GM21723 (cell line): Measurements from ENCODE around the gene PRODH2.
"Not testable (repeated sequence)": the region's sequence is repeated elsewhere in the genome, so short reads cannot be mapped to it uniquely, and the experiment has no call there.

Experiments
- ATAC-seq: cut with Tn5 transposase; IDR thresholded peaks from one replicate; pipeline ENCODE4 v1.9.1; 2021; ENCODE audit warnings: mild to moderate bottlenecking, moderate library complexity; ENCODE audit not compliant: unreplicated experiment

Gene PRODH2

GRCh38 chr19:35843676-35844481 lies 31.2 kb upstream of the PRODH2 start:
- ATAC-seq, result no peak

- no peak for ATAC-seq
Measured at GRCh38 chr19:35842666-35843272, 30.1 kb upstream of the PRODH2 start.

DNA sequence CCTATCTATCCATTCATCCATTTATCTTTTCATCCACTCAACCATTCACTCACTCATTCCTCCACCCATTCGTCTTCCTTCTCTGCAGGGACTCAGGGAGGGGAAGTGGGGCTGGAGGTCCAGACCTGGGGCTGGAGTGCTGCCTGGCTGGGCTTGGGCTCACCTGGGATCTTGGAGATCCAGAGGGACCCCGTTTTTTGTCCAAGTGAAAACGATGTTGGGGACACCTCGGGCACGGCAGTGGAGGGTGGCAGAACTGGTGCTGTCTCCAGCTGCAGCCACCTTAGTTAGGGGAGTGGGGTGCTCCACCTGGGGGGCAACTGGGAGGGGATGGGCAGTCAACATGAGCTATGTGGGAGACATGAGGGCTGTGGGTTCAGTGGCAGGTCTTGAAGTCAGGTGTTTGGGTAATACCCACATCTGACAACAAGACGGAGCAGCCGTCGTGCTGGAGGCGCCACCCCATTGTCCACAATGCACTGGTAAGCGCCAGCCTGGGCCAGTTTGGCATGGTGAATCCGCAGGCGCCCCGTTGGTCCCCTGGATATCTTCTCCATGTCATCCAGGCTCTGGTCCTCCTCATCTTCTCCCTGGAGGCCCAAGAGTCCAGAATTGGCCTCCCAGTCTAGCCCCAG lies 29.4 kb upstream of the PRODH2 start:
- ATAC-seq, result no peak

DNA sequence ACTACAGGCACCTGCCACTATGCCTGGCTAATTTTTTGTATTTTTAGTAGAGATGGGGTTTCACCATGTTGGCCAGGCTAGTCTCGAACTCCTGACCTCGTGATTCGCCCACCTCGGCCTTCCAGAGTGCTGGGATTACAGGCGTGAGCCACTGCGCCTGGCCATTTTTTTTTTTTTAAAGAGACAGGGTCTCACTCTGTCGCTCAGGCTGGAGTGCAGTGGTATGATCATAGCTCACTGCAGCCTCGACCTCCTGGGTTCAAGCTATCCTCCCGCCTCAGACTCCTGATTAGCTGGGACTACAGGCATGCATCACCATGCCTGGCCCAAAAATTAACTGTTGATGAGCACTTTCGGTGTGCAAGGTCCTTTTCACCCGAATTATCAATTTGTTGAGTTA lies 23.5 kb upstream of the PRODH2 start:
- ATAC-seq, result not testable (repeated sequence)

- ATAC-seq, result no peak
Measured at GRCh38 chr19:35833972-35834371, 21.3 kb upstream of the PRODH2 start.

GRCh38 chr19:35832054-35832453 lies 19.4 kb upstream of the PRODH2 start:
- ATAC-seq, result no peak

DNA sequence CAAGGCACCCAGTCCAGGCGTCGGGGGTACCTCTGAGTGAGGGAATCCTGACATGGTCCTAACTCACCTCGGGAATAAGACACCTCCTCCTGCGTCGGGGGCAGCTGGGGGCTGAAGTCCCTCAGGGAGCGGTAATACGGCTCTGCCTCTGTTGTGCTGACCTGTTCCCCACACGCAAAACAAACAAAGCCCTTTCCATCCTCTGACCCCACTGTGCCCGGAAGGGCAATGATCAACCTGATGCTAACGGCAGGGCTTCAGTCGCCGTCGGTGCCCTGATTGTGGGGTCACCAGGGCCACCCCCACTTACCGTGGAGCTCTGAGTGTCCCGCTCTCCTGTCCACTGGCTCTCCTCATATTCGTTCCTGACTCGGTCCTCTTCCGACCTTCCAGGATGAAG lies 18.3 kb upstream of the PRODH2 start:
- no peak for ATAC-seq

DNA sequence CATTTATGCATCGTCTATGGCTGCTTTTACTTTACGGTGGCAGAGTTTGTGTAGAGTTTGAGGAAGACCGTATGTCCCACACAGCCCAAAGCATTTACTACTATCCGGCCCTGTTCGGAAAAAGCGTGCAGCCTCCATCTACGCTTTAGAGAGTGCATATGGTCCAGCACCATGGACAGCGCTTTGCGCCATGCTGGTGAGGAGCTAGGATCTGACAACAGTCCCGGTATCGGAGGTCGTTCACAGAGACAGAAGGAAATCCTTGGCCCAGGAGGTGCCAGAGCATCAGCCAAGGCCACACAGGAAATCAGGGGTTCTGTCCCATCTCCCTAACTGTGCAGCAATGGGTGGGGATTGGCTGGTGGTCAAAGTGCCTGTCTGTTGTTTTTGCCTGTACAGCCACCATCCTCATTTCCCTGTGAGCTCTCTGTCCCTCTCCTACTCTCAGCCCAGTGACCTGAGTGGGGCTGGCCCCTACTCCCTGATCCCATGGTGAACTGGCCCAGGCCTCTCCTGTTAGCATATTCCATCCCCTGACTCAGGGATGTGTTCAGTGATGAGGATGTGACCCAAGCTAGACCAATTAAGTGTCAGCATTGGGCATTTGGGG lies 16.2 kb upstream of the PRODH2 start:
- ATAC-seq, result no peak

DNA sequence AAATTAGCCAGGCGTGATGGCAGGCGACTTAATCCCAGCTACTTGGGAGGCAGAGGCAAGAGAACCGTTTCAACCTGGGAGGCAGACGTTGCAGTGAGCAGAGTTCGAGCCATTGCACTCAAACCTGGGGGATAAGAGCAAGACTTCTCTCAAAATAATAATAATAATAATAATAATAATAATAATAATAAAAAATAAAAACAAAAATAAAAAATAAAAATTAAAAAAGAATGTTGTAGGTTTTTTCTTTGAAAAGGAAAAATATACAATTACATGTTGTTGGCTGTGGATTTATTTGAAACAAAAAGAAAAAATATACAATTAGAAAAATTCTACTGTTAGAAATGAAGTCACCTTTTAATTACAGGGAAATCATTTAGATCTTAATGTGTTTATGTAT lies 11.5 kb upstream of the PRODH2 start:
- no peak for ATAC-seq

DNA sequence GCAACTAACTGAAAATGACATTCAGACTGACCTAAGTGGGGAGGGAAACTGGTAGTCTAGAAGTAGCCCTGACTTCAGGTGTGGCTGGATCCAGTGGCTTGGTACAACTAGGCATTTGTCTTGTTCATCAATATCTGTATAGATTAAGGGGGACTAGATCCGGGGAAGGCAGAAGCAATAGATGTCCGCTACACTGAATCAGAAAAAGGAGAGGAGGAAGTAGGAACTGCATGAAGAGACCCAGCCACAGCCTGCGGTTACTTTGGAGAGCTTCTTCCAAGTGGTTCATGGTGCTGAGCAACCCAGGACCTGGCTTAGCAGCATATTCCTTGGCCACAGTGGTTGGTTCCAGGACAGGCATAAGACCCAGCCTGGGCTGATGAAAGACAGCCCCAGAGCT lies 9.9 kb upstream of the PRODH2 start:
- ATAC-seq, result no peak

DNA sequence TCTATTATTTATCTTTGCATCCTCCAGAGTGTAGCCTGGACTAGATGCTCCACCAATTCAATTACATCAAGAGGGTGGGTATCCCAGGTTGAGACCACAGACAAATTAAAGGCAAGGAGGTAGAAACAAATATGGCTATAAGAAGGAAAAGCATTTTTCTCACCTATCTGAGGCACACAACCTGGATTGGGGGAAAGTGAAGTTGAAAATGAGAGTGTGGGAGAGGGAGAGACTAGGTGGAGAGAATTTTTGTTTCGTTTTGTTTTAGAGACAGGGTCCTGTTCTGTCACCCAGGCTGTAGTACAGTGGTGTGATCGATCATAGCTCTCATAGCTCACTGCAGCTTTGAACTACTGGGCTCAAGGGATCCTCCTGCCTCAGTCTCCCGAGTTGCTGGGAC lies 5.8 kb upstream of the PRODH2 start:
- no peak for ATAC-seq

DNA sequence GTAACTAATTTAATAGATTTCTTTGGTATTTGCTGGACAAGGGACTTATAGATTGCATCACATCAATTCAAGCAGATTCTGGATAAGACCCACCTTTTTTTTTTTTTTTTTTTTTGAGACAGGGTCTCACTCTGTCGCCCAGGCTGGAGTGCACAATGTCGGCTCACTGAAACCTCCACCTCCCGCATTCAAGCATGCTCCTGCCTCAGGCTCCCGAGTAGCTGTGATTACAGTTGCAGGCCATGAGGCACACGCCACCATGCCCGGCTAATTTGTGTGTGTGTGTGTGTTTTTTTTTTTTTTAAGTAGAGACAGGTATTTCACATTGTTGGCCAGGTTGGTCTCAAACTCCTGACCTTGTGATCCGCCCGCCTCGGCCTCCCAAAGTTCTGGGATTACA lies 4.2 kb upstream of the PRODH2 start:
- ATAC-seq, result no peak

- no peak for ATAC-seq
Measured at GRCh38 chr19:35816262-35816661, 3.6 kb upstream of the PRODH2 start.

DNA sequence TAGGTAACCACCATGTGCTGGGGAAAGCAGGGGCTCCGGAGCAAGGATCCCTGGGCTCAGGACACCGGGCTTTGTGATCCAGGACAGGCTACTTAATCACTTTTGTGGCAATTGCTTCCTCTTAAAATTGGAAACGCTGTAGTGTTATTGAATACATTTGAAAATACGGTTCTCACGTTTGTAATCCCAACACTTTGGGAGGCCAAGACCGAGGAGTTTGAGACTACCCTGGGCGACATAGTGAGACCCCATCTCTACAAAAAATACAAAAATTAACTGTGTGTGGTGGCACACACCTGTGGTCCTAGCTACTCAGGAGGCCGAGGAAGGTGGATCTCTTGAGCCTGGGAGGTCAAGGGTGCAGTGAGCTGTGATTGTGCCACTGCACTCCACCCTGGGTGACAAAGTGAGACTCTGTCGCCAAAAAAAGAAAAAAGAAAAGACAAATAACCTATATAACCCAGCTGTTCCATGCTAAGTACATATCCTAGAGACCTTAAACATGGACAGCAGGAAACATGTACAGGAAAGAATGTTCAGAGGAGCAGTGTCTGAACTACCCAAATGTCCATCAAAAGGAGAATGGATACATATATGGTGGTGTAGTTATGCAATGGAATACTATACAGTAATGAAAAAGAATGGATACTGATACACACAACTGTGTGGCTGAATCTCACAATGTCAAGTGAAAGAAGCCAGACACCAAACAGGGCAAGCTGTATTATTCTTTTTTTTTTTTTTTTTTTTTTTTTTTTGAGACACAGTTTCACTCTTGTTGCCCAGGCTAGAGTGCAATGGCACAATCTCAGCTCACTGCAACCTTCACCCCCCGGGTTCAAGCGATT lies 622 bp upstream of the PRODH2 start:
- no peak for ATAC-seq

GRCh38 chr19:35811317-35812219 lies 1.1 kb downstream of the PRODH2 start:
- ATAC-seq, result no peak

DNA sequence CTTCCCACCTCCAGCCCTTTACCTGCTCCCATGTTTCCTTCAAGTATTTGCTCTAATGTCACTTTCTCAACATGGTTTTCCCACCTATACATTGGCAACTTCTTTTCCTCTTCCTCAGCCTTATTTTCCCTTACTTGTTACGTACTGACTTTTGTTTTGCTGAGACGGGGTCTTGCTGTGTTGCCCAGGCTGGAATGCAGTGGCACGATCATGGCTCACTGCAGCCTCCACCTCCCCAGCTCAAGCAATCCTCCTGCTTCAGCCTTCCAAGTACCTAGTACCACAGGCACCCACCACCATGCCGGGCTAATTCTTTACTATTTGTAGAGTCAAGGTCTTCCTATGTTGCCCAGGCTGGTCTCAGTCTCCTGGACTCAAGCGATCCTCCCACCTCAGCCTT lies 5.0 kb downstream of the PRODH2 start:
- no peak for ATAC-seq

DNA sequence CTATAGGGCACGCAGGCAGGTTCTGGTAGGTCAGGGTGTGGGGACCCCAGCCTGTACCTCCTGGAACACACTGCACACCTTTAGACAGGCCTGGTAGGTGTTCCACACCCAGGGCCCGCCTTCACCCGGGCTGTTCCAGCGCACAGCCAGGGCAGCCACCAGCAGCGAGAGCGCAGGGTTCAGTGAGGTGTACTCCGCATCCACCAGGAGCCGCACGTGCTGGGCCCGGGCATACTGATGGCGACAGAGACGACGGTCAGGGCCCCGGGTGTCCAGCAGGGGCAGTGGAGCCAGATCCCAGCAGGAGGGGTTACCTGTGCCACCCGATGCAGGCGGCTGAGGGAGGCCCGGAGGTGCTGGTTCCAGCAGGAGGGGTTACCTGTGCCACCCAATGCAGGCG lies 6.0 kb downstream of the PRODH2 start:
- no peak for ATAC-seq

- no peak for ATAC-seq
Measured at GRCh38 chr19:35805526-35806102, 7.0 kb downstream of the PRODH2 start.

DNA sequence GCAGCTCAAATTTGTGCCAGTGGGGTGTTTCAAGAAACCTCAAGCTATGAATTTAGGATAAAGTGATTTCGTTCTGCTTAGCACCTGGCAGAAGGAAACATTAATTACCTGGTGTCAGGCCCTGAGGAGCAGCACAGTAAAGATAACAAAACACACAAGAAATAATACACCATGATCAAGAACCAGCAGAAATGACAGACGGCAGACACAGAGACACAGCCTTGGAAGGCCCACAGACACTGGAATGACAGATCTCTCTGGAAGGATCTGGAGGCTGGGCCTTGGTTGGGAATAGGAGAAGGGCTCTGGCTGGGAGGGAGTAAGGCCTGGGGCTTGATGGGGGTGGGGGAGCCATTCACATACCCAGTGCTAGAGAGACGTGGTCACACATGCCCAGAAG lies 10.8 kb downstream of the PRODH2 start:
- ATAC-seq, result no peak

DNA sequence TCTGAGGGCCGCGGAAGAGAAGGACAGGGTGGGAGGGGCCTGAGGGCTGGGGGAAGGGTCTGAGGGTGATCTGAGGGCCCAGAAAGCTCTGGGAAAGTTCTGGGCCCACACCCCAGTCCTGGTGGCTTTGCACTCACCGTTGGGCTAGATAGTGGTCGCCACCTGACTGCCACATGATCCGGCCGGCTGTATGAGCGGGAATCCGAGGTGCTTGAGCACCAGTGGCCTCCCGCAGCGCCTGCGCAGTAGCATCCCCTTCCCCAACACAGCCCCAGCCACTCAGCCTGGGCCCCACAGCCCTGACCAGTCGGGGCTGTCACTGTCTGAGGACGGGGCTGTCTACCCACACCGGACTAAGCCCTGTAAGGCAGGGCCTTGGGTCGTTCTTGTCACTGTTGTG lies 15.0 kb downstream of the PRODH2 start:
- no peak for ATAC-seq
